ENCODE data around the gene MDK.

GRCh38 chr11:46353698-46354097 lies 27.8 kb upstream of the MDK start:
- no peak for TF ChIP-seq CTCF (IDR thresholded peaks at IDR 0.05)
- TF ChIP-seq POLR2AphosphoS5 (IDR thresholded peaks at IDR 0.05; ENCODE audit: low read depth, low read length), result no peak
- TF ChIP-seq REST (IDR thresholded peaks at IDR 0.05; ENCODE audit: insufficient read depth in 1 of 2, low read depth in 2 of 2, low read length in 1 of 2), result no peak

Measured in Panc1 (cell line).